A549 (cell line): ENCODE measurements around the gene GPR149.
A peak's percentile ranks its signal among the peaks of the same experiment; 100 is the strongest.

Source experiments
- CEBPB ChIP-seq, 2 experiments: fragments of >200 bp in 1 of 2; sonication (Bioruptor Twin) in 1 of 2; formaldehyde crosslinking in 1 of 2; IDR thresholded peaks; 2 replicates each; pipeline ENCODE4 v1.6.1; 2012 to 2016
- EP300 ChIP-seq, 2 experiments: fragments of >200 bp; sonication (Bioruptor Twin); formaldehyde crosslinking; IDR thresholded peaks; 2 replicates in 1 of 2; 3 replicates in 1 of 2; pipeline ENCODE4 v1.6.1; 2016 to 2017
- JUNB ChIP-seq: fragments of >200 bp; sonication (Bioruptor Twin); formaldehyde crosslinking; IDR thresholded peaks from 2 replicates; pipeline ENCODE4 v1.6.1; 2016
- POLR2AphosphoS2 ChIP-seq: conservative IDR thresholded peaks from 2 replicates; pipeline ENCODE4 v1.6.1; 2012; ENCODE audit warnings: low read length, improper control_type of control experiment, inconsistent platforms
- RARB ChIP-seq: fragments of 250-450 bp; sonication (Bioruptor Pico); IDR thresholded peaks from 2 replicates; pipeline ENCODE4 v1.8.0; 2021; ENCODE audit warnings: mild to moderate bottlenecking, moderate library complexity
- SMC3 ChIP-seq: fragments of >200 bp; sonication (Bioruptor Twin); formaldehyde crosslinking; IDR thresholded peaks from 3 replicates; pipeline ENCODE4 v1.6.1; 2018; ENCODE audit warnings: inconsistent platforms
- USF2 ChIP-seq: fragments of 450-650 bp; IDR thresholded peaks from 2 replicates; pipeline ENCODE4 v1.6.1; 2014; ENCODE audit warnings: antibody characterized with exemption
- ZFP36 ChIP-seq: fragments of 450-650 bp; IDR thresholded peaks from 2 replicates; pipeline ENCODE4 v1.6.1; 2014; ENCODE audit warnings: borderline replicate concordance; ENCODE audit not compliant: partially characterized antibody

GRCh38 chr3:154334973-154335420 is 95.0 kb downstream of the GPR149 start:
- TF ChIP-seq EP300 (IDR thresholded peaks at IDR 0.05), result no peak
- TF ChIP-seq CEBPB (IDR thresholded peaks at IDR 0.05), result no peak
- TF ChIP-seq SMC3, result peak; percentile 63; the same call in 2 of the 3 replicates
- TF ChIP-seq USF2, result no peak
- no peak for TF ChIP-seq POLR2AphosphoS2
- no peak for TF ChIP-seq ZFP36
- no peak for TF ChIP-seq RARB (CRISPR knock-in tag)
- no peak for TF ChIP-seq JUNB
